Mammary epithelial cell (primary cell): ENCODE measurements around the gene CDK15.

Experiments
- EZH2 ChIP-seq: IDR thresholded peaks from 2 replicates; pipeline ENCODE4 v1.6.1; 2012; ENCODE audit warnings: low read length, inconsistent platforms, borderline replicate concordance
- TF ChIP-seq, protein P1 (sequence below), 2 donors: IDR thresholded peaks in 1 of 2; conservative IDR thresholded peaks in 1 of 2; 2 replicates each; pipeline ENCODE4 v1.5.1; 2011 to 2012; ENCODE audit warnings: inconsistent platforms in 2 of 2, low read length in 2 of 2, mild to moderate bottlenecking in 2 of 2, control low read depth in 1 of 2, low read depth in 1 of 2; ENCODE audit not compliant: insufficient read depth in 1 of 2; ENCODE audit errors: extremely low read depth in 1 of 2

GRCh38 chr2:201790291-201790690 lies 16.0 kb upstream of the CDK15 start:
- TF ChIP-seq, protein P1, sequence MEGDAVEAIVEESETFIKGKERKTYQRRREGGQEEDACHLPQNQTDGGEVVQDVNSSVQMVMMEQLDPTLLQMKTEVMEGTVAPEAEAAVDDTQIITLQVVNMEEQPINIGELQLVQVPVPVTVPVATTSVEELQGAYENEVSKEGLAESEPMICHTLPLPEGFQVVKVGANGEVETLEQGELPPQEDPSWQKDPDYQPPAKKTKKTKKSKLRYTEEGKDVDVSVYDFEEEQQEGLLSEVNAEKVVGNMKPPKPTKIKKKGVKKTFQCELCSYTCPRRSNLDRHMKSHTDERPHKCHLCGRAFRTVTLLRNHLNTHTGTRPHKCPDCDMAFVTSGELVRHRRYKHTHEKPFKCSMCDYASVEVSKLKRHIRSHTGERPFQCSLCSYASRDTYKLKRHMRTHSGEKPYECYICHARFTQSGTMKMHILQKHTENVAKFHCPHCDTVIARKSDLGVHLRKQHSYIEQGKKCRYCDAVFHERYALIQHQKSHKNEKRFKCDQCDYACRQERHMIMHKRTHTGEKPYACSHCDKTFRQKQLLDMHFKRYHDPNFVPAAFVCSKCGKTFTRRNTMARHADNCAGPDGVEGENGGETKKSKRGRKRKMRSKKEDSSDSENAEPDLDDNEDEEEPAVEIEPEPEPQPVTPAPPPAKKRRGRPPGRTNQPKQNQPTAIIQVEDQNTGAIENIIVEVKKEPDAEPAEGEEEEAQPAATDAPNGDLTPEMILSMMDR (conservative IDR thresholded peaks at IDR 0.05 in 1 of 2, IDR thresholded peaks at IDR 0.05 in 1 of 2; ENCODE audit: extremely low read depth in 1 of 2, insufficient read depth in 1 of 2, low read depth in 1 of 2, low read length in 2 of 2): no peak
- TF ChIP-seq EZH2: no peak
